Raji (cell line): ENCODE data around the gene RCOR1.

Experiments
- POLR2A ChIP-seq: IDR thresholded peaks from 2 replicates; pipeline ENCODE4 v1.6.1; 2011; ENCODE audit warnings: low read depth, low read length, control low read depth; ENCODE audit not compliant: insufficient read depth

Gene RCOR1

GRCh38 chr14:102591944-102592762 is at the start of gene RCOR1:
TSS of gene RCOR1 (plus strand) at chr14:102592649. CDS start at chr14:102592887, 238 bp downstream.
- TF ChIP-seq POLR2A = peak; percentile 89

- no peak for TF ChIP-seq POLR2A
Measured at GRCh38 chr14:102544046-102544746, 48.3 kb upstream of the RCOR1 start.

GRCh38 chr14:102544747-102545460 is 47.5 kb upstream of the RCOR1 start:
- no peak for TF ChIP-seq POLR2A

- no peak for TF ChIP-seq POLR2A
Measured at GRCh38 chr14:102545461-102546265, 46.8 kb upstream of the RCOR1 start.

- TF ChIP-seq POLR2A = no peak
Measured at GRCh38 chr14:102548616-102549240, 43.7 kb upstream of the RCOR1 start.

GRCh38 chr14:102551995-102552705 is 40.3 kb upstream of the RCOR1 start:
- no peak for TF ChIP-seq POLR2A

GRCh38 chr14:102554821-102555819 is 37.3 kb upstream of the RCOR1 start:
- no peak for TF ChIP-seq POLR2A

- no peak for TF ChIP-seq POLR2A
Measured at GRCh38 chr14:102556098-102556677, 36.3 kb upstream of the RCOR1 start.

- TF ChIP-seq POLR2A = no peak
Measured at GRCh38 chr14:102557434-102558226, 34.8 kb upstream of the RCOR1 start.

GRCh38 chr14:102558556-102558955 is 33.9 kb upstream of the RCOR1 start:
- no peak for TF ChIP-seq POLR2A

GRCh38 chr14:102560458-102561261 is 31.8 kb upstream of the RCOR1 start:
- TF ChIP-seq POLR2A = no peak
